SK-N-SH treated with all-trans-retinoic acid at 6 μM for 48 hours (cell line): ENCODE results near the gene DNAJB8.

Experiments
- ATAC-seq: fragments of 200-7000 bp; cut with Tn5 transposase; 3 replicates; pipeline ENCODE4 v1.9.1; 2020; ENCODE audit warnings: mild to moderate bottlenecking, moderate library complexity
- BACH2 ChIP-seq: fragments of 250-450 bp; sonication (Bioruptor Pico); IDR thresholded peaks from 2 replicates; pipeline ENCODE4 v1.9.0; 2021; ENCODE audit warnings: mild to moderate bottlenecking, borderline replicate concordance
- CSDC2 ChIP-seq: fragments of 250-450 bp; sonication (Bioruptor Pico); IDR thresholded peaks from 2 replicates; pipeline ENCODE4 v1.5.0; 2020; ENCODE audit warnings: mild to moderate bottlenecking, moderate library complexity
- ESRRG ChIP-seq: fragments of 250-450 bp; sonication (Bioruptor Pico); IDR thresholded peaks from 2 replicates; pipeline ENCODE4 v1.6.1; 2021; ENCODE audit warnings: mild to moderate bottlenecking
- ISL1 ChIP-seq: fragments of 250-450 bp; sonication (Bioruptor Pico); IDR thresholded peaks from 2 replicates; pipeline ENCODE4 v2.1.2; 2022; ENCODE audit warnings: mild to moderate bottlenecking, moderate library complexity
- OSR1 ChIP-seq: fragments of 250-450 bp; sonication (Bioruptor Pico); IDR thresholded peaks from 2 replicates; pipeline ENCODE4 v1.8.0; 2022; ENCODE audit warnings: moderate library complexity, mild to moderate bottlenecking, inconsistent platforms
- RARB ChIP-seq: fragments of 250-450 bp; sonication (Bioruptor Pico); IDR thresholded peaks from 2 replicates; pipeline ENCODE4 v1.8.0; 2021; ENCODE audit warnings: mild to moderate bottlenecking, moderate library complexity
- SNAI2 ChIP-seq: fragments of 250-450 bp; sonication (Bioruptor Pico); IDR thresholded peaks from 2 replicates; pipeline ENCODE4 v1.5.0; 2020; ENCODE audit warnings: mild to moderate bottlenecking, moderate library complexity
- TCF4 ChIP-seq: fragments of 250-450 bp; sonication (Bioruptor Pico); IDR thresholded peaks from 2 replicates; pipeline ENCODE4 v1.8.0; 2021; ENCODE audit warnings: mild to moderate bottlenecking, moderate library complexity, borderline replicate concordance
- TOX ChIP-seq: fragments of 250-450 bp; sonication (Bioruptor Pico); IDR thresholded peaks from 2 replicates; pipeline ENCODE4 v1.8.0; 2021; ENCODE audit warnings: mild to moderate bottlenecking, moderate library complexity, borderline replicate concordance
- ZC3H10 ChIP-seq: fragments of 250-450 bp; sonication (Bioruptor Pico); IDR thresholded peaks from 2 replicates; pipeline ENCODE4 v1.5.1; 2021; ENCODE audit warnings: mild to moderate bottlenecking, moderate library complexity
- ZFP3 ChIP-seq: fragments of 250-450 bp; sonication (Bioruptor Pico); IDR thresholded peaks from 2 replicates; pipeline ENCODE4 v1.5.0; 2020; ENCODE audit warnings: mild to moderate bottlenecking, moderate library complexity
- ZNF565 ChIP-seq: fragments of 450-650 bp; formaldehyde crosslinking; conservative IDR thresholded peaks from 2 replicates; pipeline ENCODE4 v1.5.0; 2020; ENCODE audit warnings: low read depth, mild to moderate bottlenecking, moderate library complexity
- ZNF70 ChIP-seq: fragments of 450-650 bp; formaldehyde crosslinking; IDR thresholded peaks from 2 replicates; pipeline ENCODE4 v1.5.0; 2020; ENCODE audit warnings: mild to moderate bottlenecking, moderate library complexity
- ZNF8 ChIP-seq: fragments of 450-650 bp; formaldehyde crosslinking; IDR thresholded peaks from 2 replicates; pipeline ENCODE4 v1.5.0; 2020; ENCODE audit warnings: mild to moderate bottlenecking, moderate library complexity
- TF ChIP-seq, protein P1 (sequence below): fragments of 250-450 bp; sonication (Bioruptor Pico); IDR thresholded peaks from 2 replicates; pipeline ENCODE4 v1.5.0; 2020; ENCODE audit warnings: mild to moderate bottlenecking, moderate library complexity
- TF ChIP-seq, protein P2 (sequence below): fragments of 250-450 bp; sonication (Bioruptor Pico); IDR thresholded peaks from 2 replicates; pipeline ENCODE4 v1.5.1; 2021; ENCODE audit warnings: mild to moderate bottlenecking, moderate library complexity

Gene DNAJB8

GRCh38 chr3:128458746-128459460 is 7.8 kb downstream of the DNAJB8 start:
- ATAC-seq = no peak
- TF ChIP-seq TCF4 (CRISPR knock-in tag) (peak; percentile 77; the same call in 1 of the 2 replicates), TOX (CRISPR knock-in tag) (no peak), RARB (CRISPR knock-in tag) (no peak), ISL1 (CRISPR knock-in tag) (no peak)
- TF ChIP-seq, protein P1, sequence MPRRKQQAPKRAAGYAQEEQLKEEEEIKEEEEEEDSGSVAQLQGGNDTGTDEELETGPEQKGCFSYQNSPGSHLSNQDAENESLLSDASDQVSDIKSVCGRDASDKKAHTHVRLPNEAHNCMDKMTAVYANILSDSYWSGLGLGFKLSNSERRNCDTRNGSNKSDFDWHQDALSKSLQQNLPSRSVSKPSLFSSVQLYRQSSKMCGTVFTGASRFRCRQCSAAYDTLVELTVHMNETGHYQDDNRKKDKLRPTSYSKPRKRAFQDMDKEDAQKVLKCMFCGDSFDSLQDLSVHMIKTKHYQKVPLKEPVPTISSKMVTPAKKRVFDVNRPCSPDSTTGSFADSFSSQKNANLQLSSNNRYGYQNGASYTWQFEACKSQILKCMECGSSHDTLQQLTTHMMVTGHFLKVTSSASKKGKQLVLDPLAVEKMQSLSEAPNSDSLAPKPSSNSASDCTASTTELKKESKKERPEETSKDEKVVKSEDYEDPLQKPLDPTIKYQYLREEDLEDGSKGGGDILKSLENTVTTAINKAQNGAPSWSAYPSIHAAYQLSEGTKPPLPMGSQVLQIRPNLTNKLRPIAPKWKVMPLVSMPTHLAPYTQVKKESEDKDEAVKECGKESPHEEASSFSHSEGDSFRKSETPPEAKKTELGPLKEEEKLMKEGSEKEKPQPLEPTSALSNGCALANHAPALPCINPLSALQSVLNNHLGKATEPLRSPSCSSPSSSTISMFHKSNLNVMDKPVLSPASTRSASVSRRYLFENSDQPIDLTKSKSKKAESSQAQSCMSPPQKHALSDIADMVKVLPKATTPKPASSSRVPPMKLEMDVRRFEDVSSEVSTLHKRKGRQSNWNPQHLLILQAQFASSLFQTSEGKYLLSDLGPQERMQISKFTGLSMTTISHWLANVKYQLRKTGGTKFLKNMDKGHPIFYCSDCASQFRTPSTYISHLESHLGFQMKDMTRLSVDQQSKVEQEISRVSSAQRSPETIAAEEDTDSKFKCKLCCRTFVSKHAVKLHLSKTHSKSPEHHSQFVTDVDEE (CRISPR knock-in tag) = peak; percentile 55; the same call in 1 of the 2 replicates
- TF ChIP-seq, all 23 proteins: peak for 2

DNA sequence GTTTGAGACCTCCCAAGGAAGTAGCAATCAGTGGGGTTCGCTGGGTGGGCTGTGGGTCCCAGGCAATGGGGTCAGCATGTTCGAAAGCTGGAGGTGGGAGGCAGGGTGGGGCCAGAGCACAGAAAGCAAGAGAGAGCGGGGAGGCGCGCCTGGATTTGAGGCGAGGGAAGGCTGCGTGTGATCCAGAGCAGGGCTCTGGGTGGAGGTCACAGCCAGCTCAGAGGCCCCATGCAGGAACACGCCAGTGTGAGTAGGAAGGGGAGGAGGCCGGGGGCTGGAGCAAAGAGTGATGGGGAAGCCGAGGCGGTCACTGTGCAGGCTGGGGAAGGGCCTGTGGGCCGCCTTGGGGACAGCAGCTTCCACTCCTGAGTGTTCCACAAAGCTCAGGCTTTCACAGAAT is 8.8 kb downstream of the DNAJB8 start:
- TF ChIP-seq ESRRG (CRISPR knock-in tag) = no peak
- TF ChIP-seq ZNF8 (CRISPR knock-in tag) = no peak
- no peak for TF ChIP-seq BACH2 (CRISPR knock-in tag)
- no peak for TF ChIP-seq OSR1 (CRISPR knock-in tag)
- TF ChIP-seq, protein P2, sequence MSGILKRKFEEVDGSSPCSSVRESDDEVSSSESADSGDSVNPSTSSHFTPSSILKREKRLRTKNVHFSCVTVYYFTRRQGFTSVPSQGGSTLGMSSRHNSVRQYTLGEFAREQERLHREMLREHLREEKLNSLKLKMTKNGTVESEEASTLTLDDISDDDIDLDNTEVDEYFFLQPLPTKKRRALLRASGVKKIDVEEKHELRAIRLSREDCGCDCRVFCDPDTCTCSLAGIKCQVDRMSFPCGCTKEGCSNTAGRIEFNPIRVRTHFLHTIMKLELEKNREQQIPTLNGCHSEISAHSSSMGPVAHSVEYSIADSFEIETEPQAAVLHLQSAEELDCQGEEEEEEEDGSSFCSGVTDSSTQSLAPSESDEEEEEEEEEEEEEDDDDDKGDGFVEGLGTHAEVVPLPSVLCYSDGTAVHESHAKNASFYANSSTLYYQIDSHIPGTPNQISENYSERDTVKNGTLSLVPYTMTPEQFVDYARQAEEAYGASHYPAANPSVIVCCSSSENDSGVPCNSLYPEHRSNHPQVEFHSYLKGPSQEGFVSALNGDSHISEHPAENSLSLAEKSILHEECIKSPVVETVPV (CRISPR knock-in tag) = no peak
- TF ChIP-seq, all 23 proteins: peak for 0
- no peak for ATAC-seq

DNA sequence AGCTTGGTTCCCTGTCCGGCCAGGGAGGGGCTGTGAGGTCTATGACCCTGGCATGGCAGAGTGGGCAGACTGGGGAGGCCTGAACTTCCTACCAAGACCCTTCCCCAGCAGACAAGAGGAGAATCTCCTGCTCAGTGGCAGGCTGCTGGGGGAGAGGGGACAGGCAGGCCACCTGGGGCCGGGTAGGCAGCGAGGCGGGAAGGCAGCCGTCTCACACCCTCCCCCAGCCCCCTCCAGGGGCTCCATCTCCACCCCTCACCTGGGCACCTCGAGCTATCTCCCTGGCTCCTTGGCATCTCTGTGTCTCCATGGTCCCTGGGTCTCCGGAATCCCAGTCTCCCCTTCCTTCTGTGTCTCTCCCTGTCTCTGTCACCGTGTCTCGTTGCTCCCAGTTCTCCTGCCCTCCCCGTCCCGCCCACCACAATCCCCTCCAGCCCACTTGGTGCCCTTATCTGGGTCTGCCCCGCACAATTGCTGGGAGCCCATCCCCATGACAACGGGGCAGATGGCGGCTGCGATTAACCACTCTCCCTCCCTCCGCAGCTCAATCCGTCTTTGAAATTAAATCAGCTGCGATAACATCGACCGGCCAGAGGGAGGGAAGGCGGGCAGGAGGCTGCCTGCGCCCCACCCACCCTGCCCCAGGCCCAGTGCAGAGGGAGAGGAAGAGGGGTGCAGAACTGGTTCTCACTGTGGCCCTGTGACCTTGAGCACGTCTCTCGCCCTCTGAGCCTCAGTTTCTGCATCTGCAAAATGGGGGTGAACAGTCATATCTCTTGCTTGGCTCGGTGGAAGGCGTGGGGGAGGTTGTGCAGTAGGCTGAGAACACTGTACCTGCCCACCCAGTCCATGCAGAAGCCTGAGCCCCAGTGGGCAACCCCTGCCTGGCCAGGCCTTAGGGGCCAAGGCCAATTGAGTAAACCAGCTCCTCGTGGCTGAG is 9.6 kb downstream of the DNAJB8 start:
- peak; percentile 57 for ATAC-seq
- TF ChIP-seq ZC3H10 (CRISPR knock-in tag) (no peak), TCF4 (CRISPR knock-in tag) (peak; percentile 61; the same call in 1 of the 2 replicates), ZNF8 (CRISPR knock-in tag) (no peak), ZNF70 (peak; percentile 82; the same call in 1 of the 2 replicates), ZNF565 (no peak), ZFP3 (CRISPR knock-in tag) (no peak), ISL1 (CRISPR knock-in tag) (no peak), RARB (CRISPR knock-in tag) (no peak), ESRRG (CRISPR knock-in tag) (peak; percentile 85; the same call in 1 of the 2 replicates), SNAI2 (no peak), OSR1 (CRISPR knock-in tag) (no peak), TOX (CRISPR knock-in tag) (no peak)
- TF ChIP-seq, protein P1 (CRISPR knock-in tag) = peak; percentile 69; the same call in 1 of the 2 replicates

DNA sequence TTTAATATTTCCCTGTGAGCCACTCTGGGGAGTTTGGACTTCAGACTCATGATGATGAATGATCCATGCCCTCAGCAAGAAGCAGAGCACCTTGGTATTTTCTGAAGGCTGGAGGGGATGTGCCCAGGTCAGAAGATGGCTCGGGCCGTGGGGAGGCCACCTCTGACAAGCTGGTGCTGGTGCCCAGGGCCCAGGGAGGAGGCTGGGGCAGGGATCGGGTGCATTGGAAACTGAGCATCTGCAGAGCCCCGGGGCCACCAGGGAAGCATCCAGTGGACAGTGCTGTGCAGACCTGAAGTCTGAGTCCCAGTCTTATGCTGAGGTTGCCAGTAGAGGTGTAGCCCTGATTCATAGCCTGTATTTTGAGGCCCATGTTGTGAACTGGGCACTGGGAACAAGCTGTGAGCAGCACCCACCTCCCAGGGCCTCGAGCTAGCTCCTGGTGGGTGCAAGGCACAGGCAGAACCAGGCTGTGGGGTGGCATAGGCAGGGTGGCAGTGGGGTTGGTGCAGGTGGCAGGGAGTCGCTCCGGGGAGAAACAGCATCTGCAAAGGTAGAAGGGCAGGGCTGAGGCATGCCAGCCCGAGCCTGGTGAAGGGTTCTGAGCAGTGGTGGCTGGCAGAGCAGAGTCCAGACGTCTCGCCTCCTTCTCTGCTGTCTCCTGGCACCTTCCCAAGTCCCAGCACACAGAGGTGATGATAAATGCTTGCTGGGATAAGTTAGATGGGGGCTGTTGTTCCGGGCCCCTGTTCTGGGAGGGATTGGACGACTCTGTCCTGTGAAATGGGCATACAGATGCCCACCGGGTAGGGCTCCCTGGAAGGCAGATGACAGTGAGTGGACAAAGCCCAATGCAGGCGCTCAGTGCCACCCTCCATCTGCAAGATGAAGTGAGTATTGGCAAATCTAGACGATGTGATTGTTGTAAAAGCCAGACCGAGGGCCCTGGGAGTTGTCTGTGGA is 10.6 kb downstream of the DNAJB8 start:
- TF ChIP-seq ZFP3 (CRISPR knock-in tag) (no peak), ISL1 (CRISPR knock-in tag) (no peak), CSDC2 (CRISPR knock-in tag) (no peak), ZNF565 (no peak)
- ATAC-seq = peak; percentile 48
